Middle frontal gyrus (tissue), 1 donor: ENCODE data around the gene EEF2KMT.

Experiments
- DNase-seq: peaks from one replicate; pipeline ENCODE4 v3.0.0-alpha.2; 2015; ENCODE audit warnings: low spot score; ENCODE audit errors: extremely low spot score

EEF2KMT gene

DNA sequence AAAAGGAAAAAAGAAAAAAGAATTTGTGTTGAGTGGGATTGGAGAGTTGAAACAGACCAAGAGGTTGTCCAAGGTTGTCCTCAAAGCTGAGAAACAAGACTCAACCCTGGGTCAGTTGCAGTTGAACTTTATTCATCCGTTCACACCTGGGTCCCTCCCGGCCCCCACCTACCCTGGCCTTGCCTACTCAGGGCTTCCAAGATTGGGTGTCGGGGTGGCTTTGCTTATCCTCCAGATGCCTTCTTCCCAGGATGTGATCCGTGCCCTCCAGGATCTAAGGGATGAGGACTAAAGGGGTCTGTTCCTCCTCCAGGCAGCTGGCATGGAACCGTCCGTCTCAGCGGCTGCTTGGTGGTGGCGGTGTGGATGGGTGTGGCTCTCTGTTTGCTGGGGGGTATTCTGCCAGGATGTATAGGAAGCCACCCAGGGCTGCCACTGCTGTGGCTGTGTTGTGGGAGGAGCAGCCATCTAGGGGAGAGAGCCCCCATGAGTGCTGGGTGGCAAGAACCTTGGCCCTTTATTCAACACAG, 53.5 kb downstream of the EEF2KMT start:
- DNase-seq, result no peak

DNA sequence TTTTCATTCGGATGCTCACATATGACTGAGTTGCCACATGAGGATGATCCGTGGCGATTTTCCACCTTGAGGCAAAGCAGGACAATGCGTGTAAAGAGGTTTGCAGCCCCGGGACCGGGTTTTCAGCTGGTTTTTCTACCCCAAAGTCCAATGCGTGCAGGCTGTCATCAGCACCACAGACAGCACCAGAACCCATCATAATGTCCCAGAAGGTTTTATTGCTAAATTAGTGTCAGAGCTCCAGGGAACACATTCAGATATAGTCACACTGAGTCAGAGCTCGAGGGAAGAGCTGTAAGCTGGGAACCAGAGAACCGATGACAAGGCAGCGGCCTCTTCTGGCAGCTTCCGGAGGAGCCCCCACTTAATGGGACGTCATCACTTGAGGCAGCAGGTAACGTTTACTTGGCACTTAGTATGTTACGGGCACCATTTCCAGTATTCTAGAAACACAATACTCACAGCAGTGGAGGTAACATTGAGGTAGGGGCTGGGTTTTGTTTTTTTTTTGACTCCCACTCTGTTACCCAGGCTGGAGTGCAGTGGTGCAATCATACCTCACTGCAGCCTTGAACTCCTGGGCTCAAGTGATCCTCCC, 54.9 kb downstream of the EEF2KMT start:
- DNase-seq, result no peak

DNA sequence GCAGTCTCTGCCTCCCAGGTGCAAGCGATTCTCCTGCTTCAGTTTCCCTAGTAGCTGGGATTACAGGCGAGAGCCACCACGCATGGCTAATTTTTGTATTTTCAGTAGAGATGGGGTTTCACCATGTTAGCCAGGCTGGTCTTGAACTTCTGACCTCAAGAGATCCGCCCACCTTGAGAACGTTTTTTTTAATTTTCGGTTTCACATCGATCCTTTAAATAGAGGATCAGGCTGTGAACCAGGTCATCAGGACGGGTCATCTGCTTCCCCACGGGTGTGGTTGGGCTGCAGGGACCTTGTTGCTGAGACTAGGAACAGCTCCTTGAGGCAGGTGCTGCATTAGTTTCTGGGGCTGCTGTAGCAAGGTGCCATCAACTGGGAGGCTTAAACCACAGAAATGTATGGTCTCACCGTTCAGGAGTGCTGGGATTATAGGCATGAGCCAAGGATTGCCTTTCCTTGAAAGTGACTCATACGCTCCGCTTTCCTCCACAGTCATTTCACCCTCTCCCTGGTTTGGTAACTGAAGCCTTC, 55.9 kb downstream of the EEF2KMT start:
- DNase-seq, result no peak

DNA sequence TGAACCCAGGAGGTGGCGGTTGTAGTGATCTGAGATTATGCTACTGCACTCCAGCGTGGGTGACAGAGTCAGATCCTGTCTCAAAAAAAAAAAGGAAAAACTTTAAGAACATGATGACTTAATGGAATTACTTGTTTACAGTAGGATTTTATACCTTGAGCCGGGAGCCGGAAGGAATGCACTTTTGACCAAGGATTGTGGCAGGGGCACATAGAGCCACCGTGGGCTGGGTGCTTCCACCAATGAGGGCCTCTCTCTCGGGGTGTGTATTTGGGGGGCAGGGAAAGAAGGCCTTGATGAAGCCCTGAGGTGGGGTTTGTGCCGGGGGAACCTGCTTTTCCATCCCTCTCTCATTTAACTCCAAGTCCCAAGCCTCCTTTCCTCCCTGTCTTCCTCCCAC, 57.1 kb downstream of the EEF2KMT start:
- DNase-seq, result no peak

DNA sequence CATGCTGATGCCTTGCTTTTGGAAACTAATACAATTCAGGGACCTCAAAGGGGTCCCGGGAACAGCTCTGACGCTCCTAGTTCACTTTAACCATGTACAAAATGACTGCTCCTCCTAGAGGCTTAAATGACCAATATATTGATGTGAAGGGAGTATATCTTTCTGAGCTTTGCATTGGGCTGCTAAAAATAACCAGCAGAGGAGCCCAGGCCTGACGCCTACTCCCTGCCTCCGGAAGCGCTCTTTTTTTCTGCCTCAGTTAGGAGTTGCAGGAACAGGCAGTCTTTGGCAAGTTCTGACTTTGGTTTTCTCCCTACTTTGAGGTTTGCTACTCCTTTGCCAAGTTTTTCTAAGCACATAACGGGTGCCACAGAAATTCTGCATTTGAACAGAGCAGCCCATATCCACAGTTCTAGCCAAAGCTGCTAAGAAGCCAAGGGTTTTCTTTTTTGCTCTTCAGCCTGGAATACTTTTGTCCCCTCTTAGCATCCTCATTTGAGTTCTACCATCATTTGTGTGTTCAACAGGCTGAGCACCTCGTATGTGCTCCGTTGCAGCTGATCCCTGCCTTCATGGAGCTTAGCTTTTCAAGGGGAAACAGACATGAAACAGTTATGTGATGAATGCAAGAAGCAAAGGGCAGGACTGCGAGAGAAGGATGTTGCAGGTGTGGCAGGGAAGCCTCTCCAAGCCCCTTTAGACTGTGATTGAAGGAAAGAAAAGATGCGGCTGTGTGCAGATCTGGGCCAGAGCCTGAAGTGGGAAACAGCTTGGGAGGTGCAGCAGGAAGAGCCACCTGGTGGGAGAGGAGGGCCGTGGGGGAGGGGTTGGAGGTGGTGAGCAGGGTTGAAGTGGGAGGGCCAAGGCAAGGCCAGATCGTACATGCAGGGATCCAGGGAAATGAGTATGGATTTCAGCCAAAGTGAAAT, 61.1 kb downstream of the EEF2KMT start:
- peak; percentile 73 for DNase-seq

DNA sequence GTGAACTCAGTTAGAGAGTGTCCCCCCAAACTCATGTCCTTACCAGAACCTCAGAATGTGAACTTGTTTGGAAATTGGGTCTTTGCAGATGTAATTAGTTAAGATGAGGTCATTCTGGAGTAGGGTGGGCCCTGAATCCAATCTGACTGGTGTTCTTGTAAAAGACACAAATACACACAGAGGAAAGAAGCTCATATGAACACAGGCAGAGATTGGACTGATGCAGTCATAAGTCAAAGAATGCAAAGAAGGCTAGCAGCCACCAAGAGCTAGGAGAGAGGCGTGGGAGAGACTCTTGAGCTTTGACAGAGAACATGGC, 61.7 kb downstream of the EEF2KMT start:
- no peak for DNase-seq
